PC-9 (cell line): ENCODE measurements around the gene IKZF1.

ENCODE experiments used
- CTCF ChIP-seq: fragments of 200-600 bp; sonication (generic); conservative IDR thresholded peaks from 2 replicates; pipeline ENCODE4 v1.6.1; 2017; ENCODE audit warnings: mixed run types, antibody characterized with exemption, mild to moderate bottlenecking, moderate library complexity
- EZH2 ChIP-seq: fragments of 200-600 bp; sonication (generic); IDR thresholded peaks from 2 replicates; pipeline ENCODE4 v1.8.0; 2017; ENCODE audit warnings: antibody characterized with exemption, low read depth

DNA sequence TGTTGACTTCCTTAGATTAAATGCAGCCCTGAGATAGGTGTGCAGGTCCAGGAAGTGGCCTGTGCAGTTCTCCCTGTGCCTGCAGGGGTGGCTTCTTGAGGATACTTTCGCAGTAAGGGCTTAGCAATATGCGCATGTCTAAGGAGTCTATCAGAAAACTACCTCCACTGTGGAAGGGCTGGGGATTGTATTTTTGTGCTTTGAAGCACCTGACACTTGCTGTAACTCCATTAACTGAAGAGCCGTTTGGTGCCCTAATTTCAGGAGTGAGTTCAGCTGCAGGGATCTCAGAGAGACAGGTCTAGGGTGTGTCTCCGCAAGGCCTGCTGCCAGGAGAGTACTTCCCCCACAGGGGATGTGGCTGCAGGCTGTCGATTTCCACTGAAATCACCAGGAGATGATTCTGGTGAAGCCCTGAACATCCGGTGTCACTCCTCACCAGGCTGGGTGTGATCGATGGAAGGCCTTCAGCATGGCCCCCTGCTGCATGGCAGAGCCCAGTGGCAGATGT lies 35.5 kb downstream of the IKZF1 start:
- TF ChIP-seq CTCF: no peak
- TF ChIP-seq EZH2: no peak
